WERI-Rb-1 (cell line): ENCODE results near the gene CCDC68.

ENCODE experiments used
- DNase-seq: peaks from one replicate; pipeline ENCODE4 v3.0.0-alpha.2; 2020
- H3K27ac ChIP-seq: fragments of 250-450 bp; sonication (Bioruptor Pico); 2 replicates; pipeline ENCODE4 v1.5.1; 2020; ENCODE audit warnings: mild to moderate bottlenecking, moderate library complexity
- H3K27me3 ChIP-seq: fragments of 250-450 bp; sonication (Bioruptor Pico); 2 replicates; pipeline ENCODE4 v1.5.1; 2021; ENCODE audit warnings: mild to moderate bottlenecking, low read depth, moderate library complexity; ENCODE audit not compliant: insufficient read depth, severe bottlenecking
- H3K36me3 ChIP-seq: fragments of 250-450 bp; sonication (Bioruptor Pico); 2 replicates; pipeline ENCODE4 v1.5.1; 2020; ENCODE audit warnings: mild to moderate bottlenecking, moderate library complexity
- H3K4me3 ChIP-seq: 2 replicates; pipeline ENCODE4 v1.5.1; 2011; ENCODE audit warnings: low read depth, mild to moderate bottlenecking, control low read depth, low read length
- H3K9me3 ChIP-seq: fragments of 250-450 bp; sonication (Bioruptor Pico); 2 replicates; pipeline ENCODE4 v1.5.1; 2021; ENCODE audit warnings: mild to moderate bottlenecking, moderate library complexity; ENCODE audit not compliant: severe bottlenecking
- CTCF ChIP-seq: IDR thresholded peaks from 2 replicates; pipeline ENCODE4 v1.5.1; 2011; ENCODE audit warnings: low read depth, mild to moderate bottlenecking, control low read depth, inconsistent platforms, low read length

CCDC68 gene

GRCh38 chr18:54948350-54948837 is 10.9 kb downstream of the CCDC68 start:
- Histone ChIP-seq H3K27me3 (peaks cover 82% of the 10 kb centered on the region), H3K27ac (no peak overlapping the region), H3K4me3 (no peak overlapping the region), H3K36me3 (no peaks in the 10 kb centered on the region), H3K9me3 (peaks cover 2% of the 10 kb centered on the region)
- TF ChIP-seq CTCF = no peak
- no peak for DNase-seq

GRCh38 chr18:54947091-54947490 is 12.2 kb downstream of the CCDC68 start:
- H3K36me3 ChIP-seq = no peaks in the 10 kb centered on the region
- no peak overlapping the region for H3K27ac ChIP-seq
- no peak for DNase-seq
- H3K27me3 ChIP-seq = peaks cover 78% of the 10 kb centered on the region
- no peak overlapping the region for H3K4me3 ChIP-seq
- TF ChIP-seq CTCF = no peak
- peaks cover 2% of the 10 kb centered on the region for H3K9me3 ChIP-seq

- Histone ChIP-seq H3K4me3 (no peak overlapping the region), H3K27ac (no peak overlapping the region), H3K9me3 (no peaks in the 10 kb centered on the region), H3K27me3 (peaks cover 75% of the 10 kb centered on the region), H3K36me3 (no peaks in the 10 kb centered on the region)
- no peak for DNase-seq
- no peak for TF ChIP-seq CTCF
Measured at GRCh38 chr18:54946149-54946581, 13.1 kb downstream of the CCDC68 start.

- Histone ChIP-seq H3K9me3 (no peaks in the 10 kb centered on the region), H3K27ac (no peak overlapping the region), H3K27me3 (peaks cover 76% of the 10 kb centered on the region), H3K36me3 (no peaks in the 10 kb centered on the region), H3K4me3 (no peak overlapping the region)
- DNase-seq = no peak
- no peak for TF ChIP-seq CTCF
Measured at GRCh38 chr18:54945576-54946125, 13.6 kb downstream of the CCDC68 start.

- no peak for TF ChIP-seq CTCF
- H3K27ac ChIP-seq = no peak overlapping the region
- no peaks in the 10 kb centered on the region for H3K36me3 ChIP-seq
- H3K9me3 ChIP-seq = no peaks in the 10 kb centered on the region
- H3K27me3 ChIP-seq = peaks cover 71% of the 10 kb centered on the region
- H3K4me3 ChIP-seq = no peak overlapping the region
- DNase-seq = no peak
Measured at GRCh38 chr18:54942569-54942968, 16.7 kb downstream of the CCDC68 start.

- Histone ChIP-seq H3K36me3 (no peaks in the 10 kb centered on the region), H3K4me3 (no peak overlapping the region), H3K9me3 (no peaks in the 10 kb centered on the region), H3K27ac (no peak overlapping the region), H3K27me3 (peaks cover 71% of the 10 kb centered on the region)
- DNase-seq = no peak
- TF ChIP-seq CTCF = no peak
Measured at GRCh38 chr18:54942144-54942543, 17.1 kb downstream of the CCDC68 start.
